Stimulated activated CD4-positive, alpha-beta T cell treated with anti-CD3 and anti-CD28 coated beads, TNF-alpha, amount 100 ng/mL, for 48 hours (primary cell): ENCODE measurements around the gene LENG8.

ENCODE experiments used
- DNase-seq, 3 donors: peaks; one replicate each; pipeline ENCODE4 v3.0.0-alpha.2; 2020; ENCODE audit warnings: low read depth in 3 of 3

Gene LENG8

DNA sequence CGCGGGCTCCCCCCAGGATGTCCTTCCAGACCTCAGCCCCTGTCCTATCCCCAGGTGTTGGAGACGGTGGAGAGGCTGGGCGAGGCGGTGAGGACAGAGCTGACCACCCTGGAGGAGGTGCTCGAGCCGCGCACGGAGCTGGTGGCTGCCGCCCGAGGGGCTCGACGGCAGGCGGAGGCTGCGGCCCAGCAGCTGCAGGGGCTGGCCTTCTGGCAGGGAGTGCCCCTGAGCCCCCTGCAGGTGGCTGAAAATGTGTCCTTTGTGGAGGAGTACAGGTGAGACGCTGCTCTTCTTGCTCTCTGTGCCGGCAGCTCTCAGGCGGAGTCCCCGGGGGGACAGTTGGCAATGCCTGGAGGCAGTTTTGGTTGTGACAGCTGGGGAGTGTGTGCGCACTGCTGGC lies 26.9 kb upstream of the LENG8 start:
- DNase-seq: no peak

DNA sequence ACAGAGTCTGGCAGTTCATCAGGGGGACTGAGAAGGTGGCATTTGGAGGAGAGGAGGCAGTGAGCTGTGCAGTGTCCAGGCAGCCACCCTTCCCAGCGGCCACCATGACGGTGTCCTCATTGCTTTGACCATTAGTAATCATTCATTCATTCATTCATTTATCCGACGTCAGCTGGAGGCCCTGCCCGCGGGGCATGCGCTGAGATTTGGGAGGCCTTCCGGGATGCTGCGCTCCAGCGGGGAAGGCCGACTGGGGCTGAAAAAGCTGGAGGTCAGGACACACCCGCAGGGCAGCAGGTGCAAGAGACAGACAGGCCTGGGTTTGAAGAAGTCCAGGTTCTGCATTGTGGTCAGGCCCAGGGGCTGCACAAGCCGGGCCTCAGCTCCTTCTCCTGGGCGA lies 24.8 kb upstream of the LENG8 start:
- no peak for DNase-seq

DNA sequence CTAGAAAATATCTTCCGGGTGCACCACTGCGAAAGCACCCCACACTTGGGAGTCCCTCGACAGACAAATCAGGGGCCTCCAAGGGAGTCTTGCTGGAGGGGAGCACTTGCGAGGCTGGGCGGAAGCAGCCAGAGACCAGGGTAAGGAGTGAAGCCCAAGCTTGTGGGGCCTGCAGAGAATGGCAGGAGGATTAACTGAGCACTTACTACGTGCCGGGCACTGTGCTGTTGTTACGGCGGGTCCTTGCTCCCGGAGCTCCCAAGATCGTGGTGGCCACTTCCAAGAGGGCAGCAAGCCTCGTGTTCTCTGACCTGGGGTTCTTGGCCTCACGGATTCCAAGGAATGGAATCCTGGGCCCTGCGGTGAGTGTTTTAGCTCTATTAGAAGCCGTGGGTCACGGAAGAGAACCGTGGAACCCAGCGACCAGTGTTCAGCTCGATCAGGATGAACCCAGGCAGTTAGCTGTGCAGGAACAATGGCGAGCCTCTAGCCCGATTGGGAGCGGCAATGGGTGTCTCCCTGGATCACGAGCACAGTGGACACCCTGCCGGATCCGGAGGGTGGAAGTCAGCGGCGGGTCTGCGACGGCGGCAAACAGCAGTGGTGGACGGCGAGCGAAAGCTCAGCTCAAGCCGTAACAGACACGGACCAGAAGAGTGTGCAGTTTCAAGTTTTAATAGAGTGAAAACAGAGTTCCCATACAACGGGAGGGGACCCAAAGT lies 24.2 kb upstream of the LENG8 start:
- DNase-seq: no peak

DNA sequence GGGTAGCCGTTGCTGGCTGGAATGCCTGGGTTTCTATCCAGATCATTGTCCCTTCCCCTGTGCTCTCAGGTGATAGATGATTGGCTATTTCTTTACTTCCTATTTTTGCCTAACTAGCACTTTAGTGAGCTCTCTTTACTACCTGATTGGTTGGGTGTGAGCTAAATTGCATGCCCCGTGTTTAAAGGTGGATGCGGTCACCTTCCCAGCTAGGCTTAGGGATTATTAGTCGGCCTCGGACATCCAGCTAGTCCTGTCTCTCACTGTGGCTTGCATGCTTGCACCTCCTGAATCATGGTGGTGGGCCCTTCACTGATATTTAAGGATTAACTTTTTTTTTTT lies 23.6 kb upstream of the LENG8 start:
- DNase-seq: no peak

DNA sequence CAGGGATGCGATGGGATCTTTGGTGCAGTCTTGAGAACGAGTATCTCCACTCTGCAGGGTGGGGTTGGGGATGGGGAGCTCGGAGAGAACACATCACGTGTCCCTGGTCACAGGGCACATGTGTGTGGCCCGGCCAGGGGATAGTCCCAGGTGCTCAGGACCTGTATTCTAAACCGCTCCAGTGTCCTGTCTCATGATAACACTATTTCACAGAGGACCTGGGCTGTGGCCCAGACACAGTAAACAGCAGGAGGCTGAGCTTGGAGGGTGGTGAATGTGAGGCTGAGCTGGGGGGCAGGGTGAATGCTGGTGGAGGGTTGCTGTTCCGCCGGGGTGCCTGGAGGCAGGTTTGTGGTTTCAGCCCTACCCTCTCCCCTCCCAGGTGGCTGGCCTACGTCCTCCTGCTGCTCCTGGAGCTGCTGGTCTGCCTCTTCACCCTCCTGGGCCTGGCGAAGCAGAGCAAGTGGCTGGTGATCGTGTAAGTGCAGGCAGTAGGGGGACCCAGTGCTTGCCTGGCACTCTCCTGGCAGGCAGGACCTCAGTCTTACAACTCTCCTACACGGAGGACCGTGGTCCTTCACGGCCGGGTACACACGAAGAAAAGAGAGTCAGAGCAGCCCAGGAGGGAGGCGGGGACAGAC lies 22.6 kb upstream of the LENG8 start:
- no peak for DNase-seq

DNA sequence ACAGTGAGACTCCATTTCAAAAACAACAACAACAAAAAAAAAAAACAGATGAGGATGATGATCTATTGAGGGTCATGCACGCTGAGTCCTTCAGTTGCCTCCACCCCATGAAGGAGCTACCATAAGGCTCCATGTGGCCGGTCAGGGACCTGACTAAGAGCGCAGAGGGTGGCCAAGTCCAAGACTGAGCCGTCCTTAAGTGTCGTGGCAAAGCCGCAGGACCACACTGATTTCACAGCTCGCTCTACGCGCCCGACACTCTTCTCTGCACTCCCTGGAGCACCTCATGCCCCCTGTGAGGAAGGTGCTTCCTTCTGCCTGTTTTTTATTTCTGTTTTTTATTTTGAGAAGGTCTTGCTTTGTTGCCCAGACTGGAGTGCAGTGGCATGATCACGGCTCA lies 21.4 kb upstream of the LENG8 start:
- no peak for DNase-seq

DNA sequence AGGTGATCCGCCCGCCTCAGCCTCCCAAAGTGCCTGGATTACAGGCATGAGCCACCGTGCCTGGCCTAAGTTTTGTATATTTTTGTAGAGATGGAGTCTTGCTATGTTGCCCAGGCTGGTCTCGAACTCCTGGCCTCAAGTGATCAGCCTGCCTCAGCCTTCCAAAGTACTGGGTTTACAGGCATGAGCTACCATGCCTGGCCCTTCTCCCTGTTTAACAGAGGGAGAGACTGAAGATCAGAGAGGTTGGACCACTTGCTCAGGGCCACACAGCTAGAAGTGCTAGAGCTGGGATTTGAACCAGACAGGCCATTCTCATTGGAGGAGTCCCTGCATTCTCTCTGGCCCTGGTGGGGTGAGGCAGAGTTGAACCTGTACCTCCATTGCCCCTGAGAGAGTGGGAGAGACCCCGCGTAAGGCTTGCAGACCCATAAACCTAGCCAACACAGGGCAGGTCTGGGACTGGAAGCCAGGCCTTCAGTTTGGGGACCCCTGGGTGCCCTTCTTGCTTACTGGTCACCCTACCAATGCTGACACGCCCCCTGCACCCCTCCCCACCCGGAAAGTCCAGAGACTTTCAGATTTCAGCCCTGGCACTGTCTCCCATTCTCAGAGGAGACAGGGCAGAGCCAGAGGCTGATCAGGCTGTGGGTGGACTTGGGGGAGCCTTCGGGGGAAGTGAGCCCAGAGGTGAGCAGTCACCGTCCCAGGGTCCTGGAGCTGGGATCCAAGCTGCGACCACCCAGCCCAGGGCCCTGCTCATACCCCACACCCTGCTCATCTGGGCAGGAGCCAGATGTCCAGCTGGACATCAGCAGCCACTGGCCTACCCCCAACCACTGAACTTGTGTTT lies 20.4 kb upstream of the LENG8 start:
- DNase-seq: no peak

DNA sequence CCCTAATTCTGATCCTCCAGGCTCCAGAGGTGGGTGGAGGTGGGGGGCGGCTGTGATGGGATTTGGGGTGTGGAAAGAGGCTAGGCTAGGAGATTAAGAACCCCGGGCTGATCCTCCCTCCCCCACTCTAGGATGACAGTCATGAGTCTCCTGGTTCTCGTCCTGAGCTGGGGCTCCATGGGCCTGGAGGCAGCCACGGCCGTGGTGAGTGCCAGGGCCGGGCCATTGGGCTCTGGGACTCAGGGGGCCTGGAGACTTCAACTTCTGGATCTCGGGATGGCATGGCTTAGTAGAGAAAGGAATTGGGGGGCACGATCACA lies 19.9 kb upstream of the LENG8 start:
- no peak for DNase-seq

DNA sequence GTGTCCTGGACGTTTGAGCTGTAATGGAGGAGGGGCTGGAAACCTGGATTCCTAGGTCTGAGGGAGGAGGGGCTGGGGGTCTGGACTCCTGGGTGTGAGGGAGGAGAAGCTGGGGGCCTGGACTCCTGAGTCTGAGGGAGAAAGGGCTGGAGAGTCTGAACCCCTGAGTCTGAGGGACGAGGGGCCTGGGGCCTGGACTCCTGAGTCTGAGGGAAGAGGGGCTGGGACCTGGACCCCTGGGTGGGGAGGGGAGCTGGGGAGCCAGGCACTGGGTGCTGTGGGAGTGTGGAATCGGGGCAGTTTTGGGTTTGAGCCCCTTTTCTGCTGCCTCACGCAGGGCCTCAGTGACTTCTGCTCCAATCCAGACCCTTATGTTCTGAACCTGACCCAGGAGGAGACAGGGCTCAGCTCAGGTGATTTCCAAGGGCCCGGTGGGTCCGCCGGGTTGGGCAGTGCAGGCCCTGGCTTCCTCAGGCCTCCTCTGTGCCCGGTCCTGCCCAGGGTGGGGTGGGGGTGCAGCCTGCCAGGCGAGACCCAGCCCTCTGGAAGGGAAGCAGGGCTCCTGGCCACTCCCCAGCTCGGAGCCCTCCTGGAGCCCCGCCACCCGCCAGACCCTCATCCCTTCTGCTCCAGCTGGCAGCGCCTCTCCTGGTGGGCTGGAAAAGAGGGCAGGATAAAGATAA lies 19.3 kb upstream of the LENG8 start:
- DNase-seq: no peak

DNA sequence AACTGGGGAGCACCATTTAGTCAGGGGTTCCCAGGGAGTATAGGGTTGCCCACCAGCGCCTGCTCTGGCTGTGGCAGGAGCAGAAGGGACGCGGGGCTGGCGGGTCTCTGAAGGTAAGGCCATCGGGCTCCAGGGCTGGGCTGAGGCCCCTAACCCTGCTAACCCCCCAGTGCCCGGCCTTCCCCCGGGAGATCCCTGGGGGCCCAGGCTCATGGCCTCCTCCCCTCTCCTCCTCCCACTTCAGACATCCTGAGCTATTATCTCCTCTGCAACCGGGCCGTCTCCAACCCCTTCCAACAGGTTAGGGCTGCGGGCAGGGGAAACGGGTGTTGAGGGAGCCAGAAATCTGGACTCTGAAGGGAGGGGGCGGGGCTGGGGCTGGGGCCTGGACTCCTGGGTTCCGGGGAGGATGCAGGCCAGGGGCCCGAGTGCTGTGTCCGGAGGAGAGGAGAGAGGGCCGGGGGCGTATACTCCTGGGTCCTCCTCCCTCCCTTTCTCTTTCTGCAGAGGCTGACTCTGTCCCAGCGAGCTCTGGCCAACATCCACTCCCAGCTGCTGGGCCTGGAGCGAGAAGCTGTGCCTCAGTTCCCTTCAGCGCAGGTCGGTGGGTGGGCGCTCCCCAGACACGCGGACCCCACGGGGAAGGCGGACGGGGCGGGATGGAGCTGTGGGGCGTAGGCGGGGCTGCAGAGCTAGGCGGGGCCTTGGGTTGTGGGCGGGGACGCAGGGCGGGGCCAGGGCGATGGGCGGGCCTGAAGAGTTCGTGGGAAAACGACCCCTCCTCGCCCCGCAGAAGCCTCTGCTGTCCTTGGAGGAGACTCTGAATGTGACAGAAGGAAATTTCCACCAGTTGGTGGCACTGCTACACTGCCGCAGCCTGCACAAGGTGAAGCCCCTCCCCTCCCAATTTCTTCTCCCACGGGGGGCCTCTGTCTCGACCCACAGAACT lies 18.4 kb upstream of the LENG8 start:
- peak; percentile 17 to 50 (median 26) for DNase-seq

DNA sequence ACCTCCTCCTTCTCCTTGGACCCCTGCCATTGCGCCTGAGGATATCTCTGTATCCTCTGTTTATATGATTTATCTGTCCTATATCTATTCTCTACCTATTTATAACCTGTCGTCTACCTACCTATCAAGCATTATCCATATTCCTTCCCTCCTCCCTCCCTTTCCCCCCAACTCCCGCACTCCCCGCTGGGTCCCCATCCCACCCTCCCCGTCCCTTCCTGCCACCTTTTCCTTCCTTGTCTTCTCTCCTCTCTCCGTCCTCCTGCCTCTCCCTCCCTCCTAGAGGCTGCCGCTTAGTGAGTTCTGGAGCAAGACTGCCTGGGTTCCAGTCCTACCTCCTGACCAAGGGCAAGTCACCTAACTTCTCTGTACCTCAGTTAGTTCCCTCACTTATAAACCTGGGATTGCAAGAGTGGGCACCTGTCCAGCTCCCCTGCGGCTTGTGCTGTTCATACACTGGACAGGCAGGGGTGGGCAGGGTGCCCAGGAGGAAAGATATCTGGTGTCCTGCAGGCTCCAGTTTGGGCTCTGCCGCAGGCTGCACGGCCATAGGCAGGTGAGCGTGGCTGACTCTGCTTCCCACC lies 17.7 kb upstream of the LENG8 start:
- no peak for DNase-seq

DNA sequence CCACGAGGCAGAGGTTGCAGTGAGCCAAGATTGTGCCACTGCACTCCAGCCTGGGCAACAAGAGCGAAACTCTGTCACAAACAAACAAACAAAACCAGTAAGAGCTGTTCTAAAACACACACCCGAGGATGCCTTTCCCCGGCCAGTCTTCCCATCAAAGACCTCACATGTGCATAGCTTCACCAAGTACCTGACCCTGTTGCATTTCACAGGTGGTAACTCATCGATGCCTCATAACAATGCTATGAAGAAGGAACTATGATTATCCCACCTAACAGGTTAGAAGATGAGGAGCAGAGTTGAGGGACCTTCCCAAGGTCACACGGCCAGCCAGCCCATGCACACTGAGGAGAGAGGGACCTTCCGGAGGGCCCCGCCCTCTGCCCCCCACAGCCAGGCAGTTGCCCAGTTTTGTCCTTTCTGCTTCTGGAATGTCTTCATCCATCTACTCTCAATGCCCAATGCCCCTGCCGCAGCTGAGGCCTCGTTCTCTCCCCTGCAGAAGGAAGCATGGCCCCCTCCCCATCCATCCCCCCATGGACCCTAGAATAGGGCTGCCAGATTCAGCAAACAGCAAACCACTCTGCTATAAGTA lies 16.8 kb upstream of the LENG8 start:
- no peak for DNase-seq

DNA sequence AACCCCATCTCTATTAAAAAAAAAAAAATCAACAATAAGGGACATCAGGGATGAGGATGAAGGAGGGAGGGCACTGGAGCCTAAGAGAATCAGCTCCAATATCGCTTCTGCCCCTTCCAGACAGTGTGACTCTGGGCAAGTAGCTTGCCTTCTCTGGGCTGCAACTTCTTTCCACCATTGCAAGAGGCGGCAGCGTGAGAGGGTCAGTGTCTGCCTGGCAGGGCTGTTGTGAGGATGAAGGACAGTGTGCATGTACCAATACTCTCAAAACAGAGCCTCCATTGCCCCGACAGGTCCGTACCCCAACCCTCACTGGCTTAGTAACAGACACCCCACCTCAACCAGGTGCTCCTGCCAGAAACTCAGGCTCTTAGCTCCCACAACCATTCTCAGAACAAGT lies 15.3 kb upstream of the LENG8 start:
- no peak for DNase-seq

DNA sequence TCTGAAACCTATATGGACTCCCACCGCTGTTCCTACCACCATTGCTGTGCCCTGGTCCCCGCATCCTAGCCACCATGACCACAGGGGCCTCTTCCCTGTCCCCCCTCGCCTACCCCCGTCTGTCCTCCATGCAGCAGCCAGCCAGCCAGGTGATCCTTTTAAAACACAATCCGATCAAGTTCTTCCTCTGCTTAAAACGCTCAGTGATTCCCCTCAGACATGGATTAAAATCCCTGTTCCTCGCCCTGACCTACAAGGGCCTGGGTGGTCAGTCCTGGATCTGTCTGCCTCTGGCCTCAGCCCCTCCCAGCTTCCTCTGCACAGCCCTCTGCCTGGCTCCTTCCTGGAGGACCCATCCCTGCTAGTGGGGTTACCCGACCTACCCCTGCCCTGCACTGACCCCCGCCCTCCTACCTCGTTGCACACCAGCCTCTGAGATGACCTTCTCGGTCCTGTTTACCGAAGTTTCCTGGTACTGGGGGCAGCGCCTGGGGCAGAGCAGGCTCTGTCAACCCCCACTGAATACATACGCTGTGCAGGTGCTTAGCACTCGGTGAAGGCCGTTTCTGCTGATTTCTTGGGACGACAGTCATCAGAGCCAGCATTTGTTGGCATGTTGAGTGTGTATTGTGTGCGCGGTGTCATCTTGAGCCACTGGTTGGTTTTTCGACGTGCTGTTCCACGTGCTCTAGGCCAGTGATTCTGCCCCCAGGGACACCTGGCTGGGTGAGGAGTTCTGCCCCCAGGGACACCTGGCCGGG lies 14.7 kb upstream of the LENG8 start:
- no peak for DNase-seq

DNA sequence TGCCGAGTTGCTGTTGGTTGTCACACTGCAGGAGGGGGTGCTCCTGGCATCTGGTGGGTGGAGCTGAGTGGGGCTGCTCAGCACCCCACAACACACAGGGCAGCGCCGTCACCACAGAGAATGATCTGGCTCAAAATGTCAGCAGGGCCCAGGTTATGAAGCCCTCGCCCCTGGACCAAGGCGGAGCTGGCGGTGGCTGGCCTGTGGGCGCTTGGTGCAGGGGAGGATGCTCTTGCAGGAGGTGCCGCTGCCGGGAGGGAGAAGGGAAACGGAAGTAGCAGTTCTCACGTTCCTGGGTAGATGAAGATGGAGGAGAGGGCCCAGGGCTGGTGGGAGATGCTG lies 14.2 kb upstream of the LENG8 start:
- no peak for DNase-seq

DNA sequence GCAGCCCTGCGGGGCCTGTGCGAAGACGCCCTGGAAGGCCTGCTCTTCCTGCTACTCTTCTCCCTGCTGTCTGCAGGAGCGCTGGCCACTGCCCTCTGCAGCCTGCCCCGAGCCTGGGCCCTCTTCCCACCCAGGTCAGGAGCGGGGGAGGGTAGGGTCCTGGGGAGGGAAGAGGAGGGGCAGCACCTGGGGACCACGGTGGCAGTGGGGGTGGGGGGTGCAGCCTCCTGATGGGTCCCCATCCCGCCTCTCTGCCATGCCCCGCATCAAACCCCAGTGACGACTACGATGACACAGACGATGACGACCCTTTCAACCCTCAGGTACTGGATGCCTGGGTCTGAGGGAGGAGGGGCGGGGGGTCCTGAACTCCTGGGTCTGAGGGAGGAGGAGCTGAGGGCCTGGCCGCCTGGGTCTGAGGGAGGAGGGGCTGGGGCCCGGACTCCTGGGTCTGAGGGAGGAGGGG lies 13.4 kb upstream of the LENG8 start:
- no peak for DNase-seq

DNA sequence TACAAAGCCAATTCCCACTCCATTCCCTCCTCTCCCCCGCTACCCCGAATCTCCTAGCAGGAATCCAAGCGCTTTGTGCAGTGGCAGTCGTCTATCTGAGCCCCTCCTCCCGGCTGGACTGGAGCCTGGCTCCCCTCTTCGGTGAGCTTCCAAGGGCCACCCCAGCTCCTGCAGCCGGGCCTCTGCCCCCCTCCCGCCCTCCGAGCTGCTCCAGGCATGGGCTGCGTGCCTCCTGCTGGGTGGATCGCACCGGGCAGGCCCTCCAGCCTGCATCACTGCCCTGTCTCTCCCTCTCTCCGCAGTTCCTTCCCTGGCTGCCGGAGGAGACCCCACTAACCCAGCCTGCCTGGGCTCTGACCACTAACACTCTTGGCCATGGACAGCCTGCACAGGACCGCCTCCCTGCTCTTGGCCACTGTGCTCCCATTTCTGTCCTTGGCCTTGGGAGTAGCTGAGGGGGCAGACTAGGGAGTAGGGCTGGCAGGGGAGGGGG lies 12.9 kb upstream of the LENG8 start:
- no peak for DNase-seq

DNA sequence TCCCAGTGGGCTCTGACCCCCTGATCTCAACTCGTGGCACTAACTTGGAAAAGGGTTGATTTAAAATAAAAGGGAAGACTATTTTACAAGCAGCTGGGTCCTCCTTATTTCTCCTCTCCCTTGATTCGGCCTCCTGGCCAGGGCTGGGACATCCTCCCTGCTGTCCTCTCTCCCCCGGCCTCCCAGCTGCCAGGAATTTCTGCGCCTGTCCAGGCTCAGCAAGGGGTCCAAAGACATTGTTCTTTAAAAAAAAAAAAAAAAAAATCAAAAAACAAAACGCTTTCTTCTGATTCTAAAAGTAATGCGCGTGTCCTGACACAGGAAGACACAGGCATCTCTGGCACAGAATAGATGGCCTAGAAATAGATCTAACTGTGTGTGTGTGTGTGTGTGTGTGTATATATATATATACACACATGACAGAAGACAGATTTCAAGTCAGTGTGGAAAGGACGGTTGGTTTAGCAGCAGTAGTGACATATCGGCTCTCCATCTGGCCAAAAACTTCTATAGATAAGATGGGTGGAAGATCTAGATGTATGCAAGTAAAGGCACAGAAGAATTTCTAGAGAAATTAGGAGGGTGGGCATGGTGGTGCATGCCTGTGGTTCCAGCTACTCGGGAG lies 12.3 kb upstream of the LENG8 start:
- no peak for DNase-seq

DNA sequence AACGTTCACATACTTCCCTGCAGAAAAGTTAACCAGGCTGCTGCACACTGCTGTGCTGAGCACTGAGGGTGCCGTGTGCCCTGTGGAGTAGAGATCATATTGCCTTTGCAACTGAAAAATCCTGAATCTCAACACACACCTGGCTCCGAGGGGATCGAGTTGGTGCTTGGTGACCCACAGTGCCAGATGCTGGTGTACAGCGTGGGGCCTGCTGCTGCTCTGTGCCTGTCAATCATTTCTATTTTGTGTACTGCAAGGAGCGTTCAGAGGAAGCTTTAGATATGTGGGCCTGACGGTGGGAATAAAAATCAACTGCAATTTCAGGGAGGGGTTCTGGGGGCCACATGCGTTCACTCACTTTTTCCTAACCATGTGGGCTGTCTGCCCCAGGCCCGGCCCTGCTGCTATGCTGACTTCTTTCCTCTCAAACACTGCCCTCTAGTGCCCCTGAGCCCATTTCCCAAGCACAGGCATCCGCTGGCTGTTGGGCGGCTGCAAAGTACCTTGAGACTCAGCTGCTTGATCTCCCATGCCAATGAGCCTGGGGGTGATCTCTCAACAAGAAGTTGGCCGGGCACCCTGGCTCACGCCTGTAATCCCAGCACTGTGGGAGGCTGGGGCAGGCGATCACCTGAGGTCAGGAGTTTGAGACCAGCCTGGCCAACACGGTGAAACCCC lies 9.7 kb upstream of the LENG8 start:
- peak in 1 of 3 donors; percentile 47 for DNase-seq
